Measurements from ENCODE around the gene STOML2.

The STOML2 gene

DNA sequence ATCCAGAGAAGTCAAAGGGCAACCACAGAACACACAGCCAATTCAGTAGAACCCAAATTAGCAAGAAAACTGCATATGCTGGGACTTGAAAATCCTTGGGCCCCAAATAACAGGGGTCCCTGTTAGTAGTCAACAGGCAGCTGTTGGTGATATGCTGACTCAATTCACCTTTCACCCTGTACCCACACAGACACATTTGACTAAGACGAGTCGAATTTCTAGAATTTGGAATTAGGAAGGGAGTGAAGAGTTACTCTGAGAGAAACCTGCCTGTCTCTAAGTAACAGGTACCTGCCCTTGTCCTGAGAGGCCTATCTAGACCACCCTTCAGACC, 29.7 kb downstream of the STOML2 start:
- peak overlapping the region; percentile 78 to 100 for H3K27ac ChIP-seq (ENCODE audit: low read depth in 2 of 2, low read length in 2 of 2)
- peaks cover 23 to 24% of the 10 kb centered on the region in 2 donors for H3K4me1 ChIP-seq (ENCODE audit: control insufficient read depth in 2 of 2, insufficient read depth in 2 of 2, low read length in 2 of 2)
- peak overlapping the region in 1 of 2 donors; percentile 92 for H3K4me3 ChIP-seq (ENCODE audit: low read length in 2 of 2)
- no peak overlapping the region for H3K9ac ChIP-seq (ENCODE audit: low read depth in 1 of 2, low read length in 2 of 2)
- no peaks in the 10 kb centered on the region for H3K27me3 ChIP-seq (ENCODE audit: control insufficient read depth in 2 of 2, insufficient read depth in 2 of 2, low read length in 2 of 2)
- peaks cover 9 to 12% of the 10 kb centered on the region in 2 donors for H3K36me3 ChIP-seq (ENCODE audit: control insufficient read depth in 2 of 2, insufficient read depth in 2 of 2, low read length in 2 of 2)
- H3K9me3 ChIP-seq (ENCODE audit: control insufficient read depth in 2 of 2, low read length in 2 of 2) = no peaks in the 10 kb centered on the region

DNA sequence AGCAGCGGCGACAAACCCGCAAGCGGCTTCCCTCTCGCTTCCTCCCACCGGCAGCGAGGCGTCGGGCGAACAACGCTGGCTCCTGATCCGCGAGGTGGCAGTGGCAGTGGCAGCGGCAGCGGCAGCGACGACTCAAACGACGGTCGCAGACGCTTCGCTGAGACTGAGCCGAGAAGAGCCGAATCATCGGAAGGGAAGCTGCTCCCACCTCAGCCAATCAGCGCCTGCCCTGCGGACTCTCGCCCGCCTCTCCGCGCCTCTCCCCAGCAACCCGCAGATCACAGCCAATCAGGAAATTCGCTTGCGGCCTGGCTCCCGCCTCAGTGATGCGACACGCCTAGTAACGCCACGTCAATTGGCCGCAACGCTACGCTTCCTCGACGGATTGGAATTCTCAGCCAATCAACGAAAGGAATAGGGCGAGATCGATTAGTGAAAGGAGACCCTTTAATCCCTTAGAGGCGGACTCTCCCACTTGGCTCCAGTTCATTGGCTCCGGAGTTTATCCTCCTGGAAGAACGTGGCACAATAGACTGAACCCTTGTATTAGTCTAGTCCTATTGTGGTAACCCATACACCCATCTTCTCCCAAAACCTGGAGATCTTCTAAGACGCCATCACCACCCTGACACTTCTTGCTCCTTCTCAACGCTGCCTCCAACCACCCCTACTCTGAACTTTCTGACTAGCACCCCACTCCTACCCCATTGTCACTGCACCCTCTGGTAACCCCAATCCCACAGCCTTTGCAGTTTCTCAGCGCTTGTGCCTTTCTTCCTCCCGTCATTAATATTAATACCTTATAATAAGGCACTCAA, 30.3 kb downstream of the STOML2 start, which contains the start of gene VCP:
TSS of gene VCP (minus strand) at position 165 of the 818 bp plus-strand sequence. CDS start 272 bp downstream, outside the sequence.
- Histone ChIP-seq H3K27ac (ENCODE audit: low read depth in 2 of 2, low read length in 2 of 2) (peak within 1 kb of the TSS; percentile 100), H3K9ac (ENCODE audit: low read depth in 1 of 2, low read length in 2 of 2) (peak within 1 kb of the TSS; percentile 94 to 98), H3K36me3 (ENCODE audit: control insufficient read depth in 2 of 2, insufficient read depth in 2 of 2, low read length in 2 of 2) (peaks cover 15 to 18% of the 10 kb centered on the region in 2 donors), H3K27me3 (ENCODE audit: control insufficient read depth in 2 of 2, insufficient read depth in 2 of 2, low read length in 2 of 2) (no peaks in the 10 kb centered on the region), H3K4me3 (ENCODE audit: low read length in 2 of 2) (peak within 1 kb of the TSS; percentile 86 to 92), H3K9me3 (ENCODE audit: control insufficient read depth in 2 of 2, low read length in 2 of 2) (no peaks in the 10 kb centered on the region), H3K4me1 (ENCODE audit: control insufficient read depth in 2 of 2, insufficient read depth in 2 of 2, low read length in 2 of 2) (peaks cover 20 to 24% of the 10 kb centered on the region in 2 donors)

DNA sequence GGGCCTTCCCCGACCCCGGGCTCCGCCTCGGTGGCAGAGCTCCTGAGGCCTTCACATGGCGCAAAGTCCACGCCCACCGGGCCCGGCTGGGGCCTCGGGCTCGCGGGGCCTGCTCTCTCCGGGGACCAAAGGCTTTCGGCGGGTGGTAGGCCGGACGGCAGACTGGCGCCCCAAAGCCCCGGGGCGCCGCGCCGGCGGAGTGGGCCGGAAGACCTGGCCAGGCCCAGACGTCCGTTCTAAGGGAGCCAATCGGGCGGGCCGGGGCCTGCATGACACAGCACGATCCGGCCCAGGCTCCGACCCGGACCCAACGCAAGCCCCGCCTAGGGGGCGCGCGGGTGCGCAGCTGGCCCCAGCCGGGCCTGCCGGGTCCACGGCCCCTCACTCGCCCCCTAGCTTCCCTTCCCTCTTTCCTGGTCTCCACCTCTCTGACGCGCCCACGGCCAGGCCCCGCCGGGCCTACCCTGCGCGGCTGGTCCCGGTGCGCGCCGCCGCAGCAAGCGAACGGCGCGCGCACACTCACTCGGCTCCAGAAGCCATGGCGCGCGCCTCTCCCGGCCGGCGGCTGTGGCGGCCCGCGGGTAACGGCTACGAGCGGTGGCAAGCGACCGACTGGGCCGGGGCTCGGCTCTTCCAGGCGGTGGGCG, 31.0 kb downstream of the STOML2 start:
- peaks cover 22 to 25% of the 10 kb centered on the region in 2 donors for H3K36me3 ChIP-seq (ENCODE audit: control insufficient read depth in 2 of 2, insufficient read depth in 2 of 2, low read length in 2 of 2)
- peak overlapping the region; percentile 86 to 92 for H3K4me3 ChIP-seq (ENCODE audit: low read length in 2 of 2)
- no peaks in the 10 kb centered on the region for H3K9me3 ChIP-seq (ENCODE audit: control insufficient read depth in 2 of 2, low read length in 2 of 2)
- H3K9ac ChIP-seq (ENCODE audit: low read depth in 1 of 2, low read length in 2 of 2) = peak overlapping the region; percentile 94 to 98
- H3K4me1 ChIP-seq (ENCODE audit: control insufficient read depth in 2 of 2, insufficient read depth in 2 of 2, low read length in 2 of 2) = peaks cover 20 to 24% of the 10 kb centered on the region in 2 donors
- H3K27me3 ChIP-seq (ENCODE audit: control insufficient read depth in 2 of 2, insufficient read depth in 2 of 2, low read length in 2 of 2) = no peaks in the 10 kb centered on the region
- H3K27ac ChIP-seq (ENCODE audit: low read depth in 2 of 2, low read length in 2 of 2) = peak overlapping the region; percentile 100

DNA sequence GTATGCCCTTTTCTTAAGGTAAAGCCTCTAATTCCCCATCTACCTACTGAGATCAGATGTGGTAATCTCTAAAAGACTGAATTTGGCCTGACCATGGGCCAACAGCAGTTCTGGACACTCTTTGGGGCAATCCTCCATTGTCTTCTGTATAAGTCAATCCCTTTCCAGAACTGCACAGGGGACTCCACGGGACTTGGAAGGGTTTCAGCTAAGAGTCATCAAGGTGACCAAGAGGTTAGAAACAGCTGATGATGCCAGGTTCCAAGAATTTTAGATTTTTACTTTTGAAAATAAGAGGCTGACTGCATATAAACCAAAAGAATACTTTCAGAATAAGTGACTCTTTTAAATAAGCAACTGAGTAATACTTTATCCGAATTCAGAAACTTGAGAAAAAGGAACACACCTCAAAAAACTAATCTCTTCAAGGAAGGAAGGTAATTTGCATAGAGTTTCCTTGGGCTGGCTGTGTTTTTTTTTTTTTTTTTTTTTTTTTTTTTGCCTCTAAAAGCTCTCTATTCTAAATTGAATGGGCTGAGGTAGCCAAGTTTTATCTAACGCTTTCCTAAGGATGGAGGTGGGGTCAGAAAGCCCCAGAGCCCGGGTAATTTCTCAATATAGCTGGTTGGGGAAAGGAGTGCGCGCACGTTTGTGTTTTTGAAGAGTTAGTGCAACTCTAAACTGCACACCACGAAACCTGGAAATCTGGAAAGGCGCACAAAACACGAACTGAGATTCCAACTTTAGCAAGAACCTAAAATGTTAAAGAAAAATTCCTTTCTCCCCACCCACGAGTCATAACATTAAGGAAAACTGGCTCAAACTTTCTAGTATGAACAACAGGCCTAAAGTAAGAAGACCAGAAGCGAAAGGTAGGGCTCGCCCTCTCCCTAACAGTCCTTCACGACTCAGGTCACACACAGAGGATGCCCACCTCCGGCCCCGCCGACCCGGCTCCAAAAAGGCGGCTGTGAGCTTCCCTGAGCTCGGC, 31.8 kb downstream of the STOML2 start:
- peaks cover 27 to 29% of the 10 kb centered on the region in 2 donors for H3K36me3 ChIP-seq (ENCODE audit: control insufficient read depth in 2 of 2, insufficient read depth in 2 of 2, low read length in 2 of 2)

DNA sequence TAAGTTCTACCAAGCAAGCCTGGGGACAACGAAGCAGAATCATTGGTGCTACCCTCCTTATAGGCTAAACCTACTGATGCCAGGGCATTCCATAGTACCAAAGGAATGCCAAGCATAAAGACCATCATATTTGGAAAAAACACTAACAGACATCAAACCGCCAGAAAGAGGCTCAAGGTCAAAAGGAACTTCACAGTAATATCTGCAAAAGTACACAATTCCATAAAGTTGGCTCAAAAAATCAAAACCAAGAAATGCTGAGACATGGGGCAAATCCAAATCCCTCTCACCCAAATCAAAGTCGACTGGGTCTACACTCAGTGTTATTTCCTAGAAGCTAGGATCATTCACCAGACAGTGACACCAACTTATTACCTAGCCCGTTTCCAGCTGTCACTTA, 33.9 kb downstream of the STOML2 start:
- Histone ChIP-seq H3K36me3 (ENCODE audit: control insufficient read depth in 2 of 2, insufficient read depth in 2 of 2, low read length in 2 of 2) (peaks cover 42% of the 10 kb centered on the region in 2 donors), H3K9me3 (ENCODE audit: control insufficient read depth in 2 of 2, low read length in 2 of 2) (no peaks in the 10 kb centered on the region), H3K4me1 (ENCODE audit: control insufficient read depth in 2 of 2, insufficient read depth in 2 of 2, low read length in 2 of 2) (peaks cover 18 to 24% of the 10 kb centered on the region in 2 donors), H3K4me3 (ENCODE audit: low read length in 2 of 2) (no peak overlapping the region), H3K27ac (ENCODE audit: low read depth in 2 of 2, low read length in 2 of 2) (no peak overlapping the region), H3K27me3 (ENCODE audit: control insufficient read depth in 2 of 2, insufficient read depth in 2 of 2, low read length in 2 of 2) (no peaks in the 10 kb centered on the region), H3K9ac (ENCODE audit: low read depth in 1 of 2, low read length in 2 of 2) (no peak overlapping the region)

More for the DNA sequence above, 31.8 kb downstream of the STOML2 start:
- Histone ChIP-seq H3K9ac (ENCODE audit: low read depth in 1 of 2, low read length in 2 of 2) (peak overlapping the region; percentile 94 to 98), H3K27ac (ENCODE audit: low read depth in 2 of 2, low read length in 2 of 2) (peak overlapping the region; percentile 100), H3K27me3 (ENCODE audit: control insufficient read depth in 2 of 2, insufficient read depth in 2 of 2, low read length in 2 of 2) (no peaks in the 10 kb centered on the region), H3K9me3 (ENCODE audit: control insufficient read depth in 2 of 2, low read length in 2 of 2) (no peaks in the 10 kb centered on the region), H3K4me3 (ENCODE audit: low read length in 2 of 2) (peak overlapping the region; percentile 86 to 92), H3K4me1 (ENCODE audit: control insufficient read depth in 2 of 2, insufficient read depth in 2 of 2, low read length in 2 of 2) (peaks cover 20 to 24% of the 10 kb centered on the region in 2 donors)

DNA sequence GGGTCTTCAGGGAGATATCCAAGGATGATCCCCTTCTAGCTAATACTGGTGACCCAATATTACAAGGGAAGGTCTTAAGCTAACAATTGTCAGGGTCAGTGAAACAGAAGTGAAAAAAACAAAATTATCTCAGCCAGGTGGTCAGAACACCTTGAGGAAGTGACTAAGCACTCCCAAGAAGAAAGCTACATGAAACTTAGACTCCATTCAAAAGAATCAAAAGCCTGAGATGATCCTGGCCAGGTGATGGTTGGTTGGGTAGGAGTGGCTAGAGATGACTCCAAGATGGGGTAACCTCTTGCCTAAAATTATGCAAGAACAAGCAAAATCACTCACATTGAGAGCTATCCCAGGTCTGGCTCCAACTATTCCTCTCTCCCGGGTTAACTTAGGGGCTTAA, 35.9 kb downstream of the STOML2 start:
- Histone ChIP-seq H3K27ac (ENCODE audit: low read depth in 2 of 2, low read length in 2 of 2) (no peak overlapping the region), H3K27me3 (ENCODE audit: control insufficient read depth in 2 of 2, insufficient read depth in 2 of 2, low read length in 2 of 2) (no peaks in the 10 kb centered on the region), H3K36me3 (ENCODE audit: control insufficient read depth in 2 of 2, insufficient read depth in 2 of 2, low read length in 2 of 2) (peaks cover 58 to 61% of the 10 kb centered on the region in 2 donors), H3K9me3 (ENCODE audit: control insufficient read depth in 2 of 2, low read length in 2 of 2) (no peaks in the 10 kb centered on the region), H3K4me1 (ENCODE audit: control insufficient read depth in 2 of 2, insufficient read depth in 2 of 2, low read length in 2 of 2) (peaks cover 18 to 19% of the 10 kb centered on the region in 2 donors), H3K9ac (ENCODE audit: low read depth in 1 of 2, low read length in 2 of 2) (no peak overlapping the region), H3K4me3 (ENCODE audit: low read length in 2 of 2) (no peak overlapping the region)

DNA sequence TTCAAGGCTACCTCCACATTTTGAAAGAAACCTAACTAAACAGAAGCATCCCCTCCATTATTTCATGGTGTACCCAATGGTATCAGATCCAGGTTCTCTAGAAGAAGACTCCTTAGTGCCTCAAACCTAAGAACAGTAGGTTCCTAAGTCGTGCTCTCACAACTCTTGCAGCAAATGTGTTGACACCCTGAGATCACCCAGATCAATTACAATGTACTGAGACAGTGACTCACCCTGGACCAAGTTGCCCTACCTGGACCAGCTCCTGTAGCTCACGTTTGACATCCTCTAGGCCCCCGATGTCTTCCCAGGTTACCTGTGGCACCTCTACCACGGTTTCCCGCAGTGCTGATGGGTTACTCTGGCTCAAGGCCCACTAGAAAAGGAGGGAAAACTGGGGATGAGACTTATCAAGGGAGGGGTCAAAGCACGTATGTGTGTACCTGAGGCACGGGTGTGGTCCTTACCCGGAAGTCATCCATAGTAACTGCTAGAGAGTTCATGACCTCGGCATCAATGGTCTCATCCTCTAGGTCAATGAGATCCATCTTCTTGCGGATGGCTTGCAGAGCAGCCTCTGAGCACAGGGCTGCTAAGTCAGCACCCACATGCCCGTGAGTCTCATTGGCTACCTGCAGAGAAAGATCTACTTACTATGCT, 42.3 kb downstream of the STOML2 start:
- Histone ChIP-seq H3K27me3 (ENCODE audit: control insufficient read depth in 2 of 2, insufficient read depth in 2 of 2, low read length in 2 of 2) (no peaks in the 10 kb centered on the region), H3K27ac (ENCODE audit: low read depth in 2 of 2, low read length in 2 of 2) (no peak overlapping the region), H3K4me3 (ENCODE audit: low read length in 2 of 2) (no peak overlapping the region), H3K4me1 (ENCODE audit: control insufficient read depth in 2 of 2, insufficient read depth in 2 of 2, low read length in 2 of 2) (no peaks in the 10 kb centered on the region), H3K36me3 (ENCODE audit: control insufficient read depth in 2 of 2, insufficient read depth in 2 of 2, low read length in 2 of 2) (peaks cover 94 to 100% of the 10 kb centered on the region in 2 donors), H3K9ac (ENCODE audit: low read depth in 1 of 2, low read length in 2 of 2) (no peak overlapping the region), H3K9me3 (ENCODE audit: control insufficient read depth in 2 of 2, low read length in 2 of 2) (no peaks in the 10 kb centered on the region)

DNA sequence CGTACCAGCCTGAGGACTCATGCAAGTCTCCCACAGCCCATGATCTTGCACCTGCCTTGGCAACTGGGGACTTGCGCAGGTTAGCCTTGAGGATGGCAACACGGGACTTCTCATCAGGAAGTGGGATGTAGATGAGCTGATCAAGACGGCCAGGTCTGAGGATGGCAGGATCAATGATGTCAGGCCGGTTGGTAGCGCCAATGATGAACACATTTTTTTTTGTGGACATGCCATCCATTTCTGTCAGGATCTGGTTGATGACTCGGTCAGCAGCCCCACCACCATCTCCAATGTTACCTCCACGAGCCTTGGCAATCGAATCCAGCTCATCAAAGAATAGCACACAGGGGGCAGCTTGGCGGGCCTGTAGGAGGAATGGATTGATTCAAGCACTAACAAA, 43.5 kb downstream of the STOML2 start:
- Histone ChIP-seq H3K27me3 (ENCODE audit: control insufficient read depth in 2 of 2, insufficient read depth in 2 of 2, low read length in 2 of 2) (no peaks in the 10 kb centered on the region), H3K4me3 (ENCODE audit: low read length in 2 of 2) (no peak overlapping the region), H3K9ac (ENCODE audit: low read depth in 1 of 2, low read length in 2 of 2) (no peak overlapping the region), H3K4me1 (ENCODE audit: control insufficient read depth in 2 of 2, insufficient read depth in 2 of 2, low read length in 2 of 2) (no peaks in the 10 kb centered on the region), H3K36me3 (ENCODE audit: control insufficient read depth in 2 of 2, insufficient read depth in 2 of 2, low read length in 2 of 2) (peaks cover 87 to 96% of the 10 kb centered on the region in 2 donors), H3K9me3 (ENCODE audit: control insufficient read depth in 2 of 2, low read length in 2 of 2) (no peaks in the 10 kb centered on the region), H3K27ac (ENCODE audit: low read depth in 2 of 2, low read length in 2 of 2) (no peak overlapping the region)

DNA sequence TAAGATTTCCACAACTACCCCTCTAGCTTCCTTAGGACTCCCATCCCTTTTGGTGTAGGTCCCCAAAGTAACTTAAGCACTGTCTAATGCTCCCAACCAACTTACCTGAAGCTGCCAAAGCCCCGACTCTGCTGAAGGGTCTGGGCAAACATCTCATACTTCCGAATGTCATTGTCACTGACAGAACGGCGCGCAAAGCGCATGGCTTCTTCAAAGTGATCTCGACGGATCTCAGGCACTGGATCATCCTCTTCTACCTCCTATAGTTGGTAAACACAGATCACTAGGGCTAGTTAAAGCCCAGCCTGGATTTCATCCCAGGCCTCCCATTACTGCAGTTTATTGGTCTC, 45.7 kb downstream of the STOML2 start:
- no peak overlapping the region for H3K9ac ChIP-seq (ENCODE audit: low read depth in 1 of 2, low read length in 2 of 2)
- H3K27ac ChIP-seq (ENCODE audit: low read depth in 2 of 2, low read length in 2 of 2) = no peak overlapping the region
- H3K27me3 ChIP-seq (ENCODE audit: control insufficient read depth in 2 of 2, insufficient read depth in 2 of 2, low read length in 2 of 2) = no peaks in the 10 kb centered on the region
- no peaks in the 10 kb centered on the region for H3K4me1 ChIP-seq (ENCODE audit: control insufficient read depth in 2 of 2, insufficient read depth in 2 of 2, low read length in 2 of 2)
- no peak overlapping the region for H3K4me3 ChIP-seq (ENCODE audit: low read length in 2 of 2)
- no peaks in the 10 kb centered on the region for H3K9me3 ChIP-seq (ENCODE audit: control insufficient read depth in 2 of 2, low read length in 2 of 2)
- peaks cover 65 to 82% of the 10 kb centered on the region in 2 donors for H3K36me3 ChIP-seq (ENCODE audit: control insufficient read depth in 2 of 2, insufficient read depth in 2 of 2, low read length in 2 of 2)
